Skeletal muscle cell (primary cell): ENCODE data around the gene TAS2R43.
A peak's percentile ranks its signal among the peaks of the same experiment; 100 is the strongest.
"Not testable (repeated sequence)": the region's sequence is repeated elsewhere in the genome, so short reads cannot be mapped to it uniquely, and the experiment has no call there.

Experiments used
- DNase-seq: peaks from one replicate; pipeline ENCODE4 v3.0.0-alpha.2; 2010; ENCODE audit warnings: low read depth
- H3K4me3 ChIP-seq: 2 replicates; pipeline ENCODE4 v1.5.1; 2011; ENCODE audit warnings: low read depth, mild to moderate bottlenecking, control low read depth, low read length, moderate library complexity

TAS2R43 gene, protein sequence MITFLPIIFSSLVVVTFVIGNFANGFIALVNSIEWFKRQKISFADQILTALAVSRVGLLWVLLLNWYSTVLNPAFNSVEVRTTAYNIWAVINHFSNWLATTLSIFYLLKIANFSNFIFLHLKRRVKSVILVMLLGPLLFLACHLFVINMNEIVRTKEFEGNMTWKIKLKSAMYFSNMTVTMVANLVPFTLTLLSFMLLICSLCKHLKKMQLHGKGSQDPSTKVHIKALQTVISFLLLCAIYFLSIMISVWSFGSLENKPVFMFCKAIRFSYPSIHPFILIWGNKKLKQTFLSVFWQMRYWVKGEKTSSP

DNA sequence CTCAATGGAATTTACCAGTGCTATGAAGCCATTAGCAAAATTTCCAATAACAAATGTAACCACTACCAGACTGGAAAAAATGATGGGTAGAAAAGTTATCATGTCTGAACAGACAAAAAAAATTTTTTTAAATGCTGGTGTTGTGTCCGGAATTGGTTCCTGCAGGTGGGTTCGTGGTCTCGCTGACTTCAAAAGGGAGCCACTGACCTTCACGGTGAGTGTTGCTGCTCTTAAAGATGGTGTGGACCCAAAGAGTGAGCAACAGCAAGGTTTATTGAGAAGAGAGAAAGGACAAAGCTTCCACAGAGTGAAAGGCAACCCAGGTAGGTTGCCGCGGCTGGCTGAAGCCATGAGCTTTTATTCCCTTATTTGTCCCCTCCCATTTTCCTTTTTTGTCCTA, at the start of gene TAS2R43:
Gene TAS2R43, minus strand, starts transcription at position 186 of the 400 bp plus-strand sequence. Its CDS starts 84 bp downstream, at position 102.
- no peak within 1 kb of the TSS for H3K4me3 ChIP-seq
- DNase-seq = no peak

DNA sequence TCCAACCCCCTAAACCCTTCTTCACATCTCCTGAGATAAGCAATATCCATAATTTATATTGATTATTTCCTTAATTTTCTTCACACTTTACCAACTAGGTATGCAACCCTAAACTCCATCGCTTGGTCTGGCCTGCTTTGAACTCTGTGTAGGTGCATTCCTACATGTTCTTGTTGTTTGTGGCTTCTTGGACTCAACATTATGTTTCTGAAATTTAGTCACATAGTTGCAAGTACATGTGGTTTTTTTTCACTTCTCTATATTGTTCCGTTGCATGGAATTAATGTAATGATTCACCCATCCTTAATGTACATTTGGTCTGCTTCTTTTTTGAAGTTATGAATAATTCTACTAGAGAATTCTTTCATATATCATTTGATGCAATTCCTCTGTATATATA, 44.0 kb upstream of the TAS2R43 start:
- no peak overlapping the region for H3K4me3 ChIP-seq
- DNase-seq = no peak

DNA sequence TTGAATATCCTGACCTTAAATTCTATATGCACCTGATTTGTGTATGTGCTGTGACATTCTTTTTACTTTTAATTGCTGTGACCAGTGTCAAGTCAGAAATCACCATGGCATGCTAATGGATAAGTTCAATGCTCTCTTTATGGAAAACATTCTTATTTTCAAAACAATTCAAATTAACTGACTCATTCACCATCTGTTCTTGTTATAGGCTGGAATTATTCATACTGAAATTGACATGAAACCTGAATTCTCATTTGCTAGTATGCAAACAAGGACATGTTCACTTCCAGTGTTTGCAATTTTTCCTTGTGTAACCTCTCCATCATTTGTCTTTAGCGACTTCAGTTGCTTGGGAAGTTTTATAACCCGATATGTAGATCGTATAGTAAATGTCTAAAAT, 42.2 kb upstream of the TAS2R43 start, which contains the start of gene TAS2R30:
Gene TAS2R30, minus strand, starts transcription at position 340 of the 400 bp plus-strand sequence. CDS start 400 bp downstream, outside the sequence.
- H3K4me3 ChIP-seq = no peak within 1 kb of the TSS
- no peak for DNase-seq

DNA sequence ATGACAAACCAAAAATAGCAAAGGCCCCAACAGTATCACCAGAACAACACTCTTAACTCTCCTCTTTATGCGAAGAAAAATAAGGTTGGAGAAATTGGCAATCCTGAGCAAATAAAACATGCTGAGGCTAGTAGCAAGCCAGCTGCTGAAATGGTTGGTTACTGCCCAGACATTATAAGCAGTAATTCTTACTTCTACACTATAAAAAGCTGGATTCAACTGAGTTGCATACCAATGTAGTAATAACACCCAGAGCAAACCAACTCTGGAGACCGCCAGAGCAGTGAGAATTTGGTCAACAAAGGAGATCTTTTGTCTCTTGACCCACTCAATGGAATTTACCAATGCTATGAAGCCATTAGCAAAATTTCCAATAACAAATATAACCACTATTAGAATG, 41.7 kb upstream of the TAS2R43 start:
- no peak for DNase-seq
- H3K4me3 ChIP-seq = no peak overlapping the region

DNA sequence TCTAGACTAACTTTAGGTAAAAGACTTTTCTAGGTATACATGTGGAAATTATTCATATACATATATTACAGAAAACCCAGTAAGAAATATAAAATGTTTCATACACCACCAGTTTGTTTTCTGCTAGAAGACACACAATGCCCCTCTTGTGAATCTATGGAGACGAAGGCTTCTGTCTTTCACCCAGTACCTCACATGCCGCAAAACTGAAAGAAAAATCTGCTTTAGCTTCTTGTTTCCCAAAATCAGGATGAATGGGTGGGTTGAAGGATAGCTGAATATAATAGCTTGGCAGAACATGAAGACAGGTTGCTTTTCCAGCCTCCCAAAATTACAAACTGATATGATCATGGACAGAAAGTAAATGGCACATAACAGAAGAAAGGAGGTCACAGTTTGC, 41.0 kb upstream of the TAS2R43 start:
- H3K4me3 ChIP-seq = no peak overlapping the region
- DNase-seq = no peak

DNA sequence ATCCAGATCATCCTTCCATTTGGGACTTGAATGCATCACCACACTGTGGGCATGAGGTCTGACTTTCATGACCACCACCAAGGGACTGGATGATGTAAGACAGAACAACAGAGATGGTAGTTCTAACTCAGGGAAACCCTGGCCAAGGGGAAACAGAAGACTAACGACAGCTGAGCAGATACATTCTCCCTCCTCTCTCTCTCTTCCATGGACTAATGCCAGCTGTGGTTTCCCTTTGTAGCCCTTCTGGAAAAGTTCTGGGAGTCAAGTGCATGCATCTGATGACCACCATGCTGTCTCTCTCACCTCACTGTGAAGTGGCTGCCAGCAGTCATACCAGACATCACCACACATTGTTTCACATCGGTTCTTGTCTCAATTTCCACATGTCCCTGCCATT, 38.9 kb upstream of the TAS2R43 start:
- H3K4me3 ChIP-seq = no peak overlapping the region
- DNase-seq = peak; percentile 4

DNA sequence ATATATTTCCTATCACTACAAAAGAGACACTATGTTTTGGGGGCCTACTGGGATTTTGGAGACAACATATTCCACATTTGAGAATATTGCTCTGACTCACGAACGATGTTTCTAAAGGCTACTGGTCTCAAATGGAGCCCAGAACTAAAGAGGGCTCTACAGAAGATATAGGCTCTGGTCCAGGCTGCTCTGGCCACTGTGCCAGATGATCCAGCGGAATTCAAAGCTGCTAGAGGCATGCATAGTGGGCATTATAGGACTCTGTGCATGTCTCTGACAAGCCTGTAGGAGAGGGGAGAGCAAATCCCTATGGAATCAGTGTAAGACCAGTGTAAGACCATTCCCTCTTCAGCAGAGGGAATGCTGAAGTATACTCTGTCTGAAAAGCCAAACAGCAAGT, 38.3 kb upstream of the TAS2R43 start:
- H3K4me3 ChIP-seq = no peak overlapping the region
- no peak for DNase-seq

DNA sequence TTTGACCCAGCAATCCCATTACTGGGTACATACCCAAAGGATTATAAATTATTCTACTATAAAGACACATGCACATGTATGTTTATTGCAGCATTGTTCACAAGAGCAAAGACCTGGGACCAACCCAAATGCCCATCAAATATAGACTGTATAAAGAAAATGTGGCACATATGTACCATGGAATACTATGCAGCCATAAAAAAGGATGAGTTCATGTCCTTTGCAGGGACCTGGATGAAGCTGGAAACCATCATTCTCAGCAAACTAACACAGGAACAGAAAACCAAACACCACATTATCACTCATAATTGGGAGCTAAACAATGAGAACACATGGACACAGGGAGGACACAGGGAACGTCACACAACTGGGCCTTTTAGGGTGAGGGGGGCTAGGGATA, 22.0 kb upstream of the TAS2R43 start:
- not testable (repeated sequence) for DNase-seq, H3K4me3 ChIP-seq

DNA sequence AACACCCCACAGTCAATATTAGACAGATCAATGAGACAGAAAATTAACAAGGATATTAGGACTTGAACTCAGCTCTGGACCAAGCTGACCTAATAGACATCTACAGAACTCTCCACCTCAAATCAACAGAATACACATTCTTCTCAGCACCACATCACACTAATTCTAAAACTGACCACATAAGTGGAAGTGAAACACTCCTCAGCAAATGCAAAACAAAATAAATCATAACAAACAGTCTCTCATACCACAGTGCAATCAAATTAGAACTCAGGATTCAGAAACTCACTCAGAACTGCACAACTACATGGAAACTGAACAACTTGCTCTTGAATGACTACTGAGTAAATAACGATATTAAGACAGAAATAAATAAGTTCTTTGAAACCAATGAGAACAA, 19.1 kb upstream of the TAS2R43 start:
- H3K4me3 ChIP-seq, DNase-seq: not testable (repeated sequence)

DNA sequence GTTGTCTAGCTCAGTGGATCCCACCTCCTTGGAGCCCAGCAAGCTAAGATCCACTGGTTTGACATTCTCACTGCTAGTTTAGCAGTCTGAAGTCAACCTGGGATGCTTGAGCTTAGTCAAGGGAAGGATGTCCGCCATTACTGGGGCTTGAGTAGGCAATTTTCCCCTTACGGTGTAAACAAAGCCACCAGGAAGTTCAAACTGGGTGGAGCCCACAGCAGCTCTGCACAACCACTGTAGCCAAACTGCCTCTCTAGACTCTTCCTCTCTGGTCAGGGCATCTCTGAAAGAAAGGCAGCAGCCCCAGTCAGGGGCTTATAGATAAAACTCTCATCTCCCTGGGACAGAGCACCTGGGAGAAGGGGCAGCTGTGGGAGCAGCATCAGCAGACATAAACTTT, 16.7 kb upstream of the TAS2R43 start:
- DNase-seq = no peak
- no peak overlapping the region for H3K4me3 ChIP-seq

DNA sequence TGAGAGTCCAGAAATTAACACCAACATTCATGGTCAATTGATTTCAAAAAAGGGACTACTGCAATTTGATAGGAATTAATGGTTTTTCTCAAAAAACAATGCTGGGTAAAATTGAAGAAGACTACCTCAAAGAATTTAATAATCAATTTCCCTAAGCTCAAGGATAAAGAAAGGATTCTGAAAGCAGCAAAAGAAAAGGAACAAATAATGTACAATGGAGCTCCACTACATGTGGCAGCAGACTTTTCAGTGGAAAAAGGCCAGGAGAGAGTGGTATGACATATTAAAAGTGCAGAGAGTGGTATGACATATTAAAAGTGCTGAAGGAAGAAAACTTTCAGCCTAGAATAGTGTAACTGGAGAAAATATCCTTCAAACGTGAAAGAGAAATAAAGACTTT, 15.6 kb upstream of the TAS2R43 start:
- DNase-seq = no peak
- no peak overlapping the region for H3K4me3 ChIP-seq

DNA sequence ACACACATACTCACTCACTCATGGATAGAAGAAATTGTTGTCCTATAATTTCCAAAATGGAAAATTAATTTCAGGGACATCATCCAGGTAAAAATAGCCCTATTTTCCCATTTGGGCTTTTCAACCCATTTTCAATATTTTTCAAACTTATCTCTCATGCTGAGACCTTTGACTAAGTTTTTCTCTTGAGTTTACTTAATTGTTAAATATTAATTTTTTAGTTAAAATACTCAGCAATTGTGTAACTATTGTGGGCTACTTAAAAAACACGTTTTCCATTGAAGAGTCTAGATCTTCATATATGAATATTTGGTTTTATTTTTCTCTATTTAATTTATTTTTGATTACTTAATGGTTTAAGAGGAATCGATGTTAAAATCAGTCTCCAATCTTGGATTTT, 14.2 kb upstream of the TAS2R43 start:
- H3K4me3 ChIP-seq = no peak overlapping the region
- no peak for DNase-seq

DNA sequence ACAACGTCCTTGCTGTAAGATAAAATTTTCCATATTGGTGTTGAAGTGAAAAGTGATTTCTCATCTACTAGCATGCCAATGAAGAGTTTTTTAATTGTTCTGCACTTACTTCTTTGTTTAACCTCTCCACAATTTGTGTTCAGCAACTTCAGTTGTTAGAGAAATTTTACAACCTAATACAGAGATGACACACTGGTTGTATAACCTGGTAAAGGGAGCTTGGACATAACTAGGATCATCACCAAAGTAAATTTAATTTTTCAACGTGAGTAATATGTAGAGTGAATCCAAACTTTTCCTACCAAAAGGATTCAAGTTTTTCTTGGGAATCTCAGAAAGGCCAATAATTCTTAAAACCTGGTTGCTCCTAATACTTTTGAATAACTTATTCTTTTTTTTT, 13.4 kb upstream of the TAS2R43 start:
- H3K4me3 ChIP-seq = no peak overlapping the region
- DNase-seq = no peak

DNA sequence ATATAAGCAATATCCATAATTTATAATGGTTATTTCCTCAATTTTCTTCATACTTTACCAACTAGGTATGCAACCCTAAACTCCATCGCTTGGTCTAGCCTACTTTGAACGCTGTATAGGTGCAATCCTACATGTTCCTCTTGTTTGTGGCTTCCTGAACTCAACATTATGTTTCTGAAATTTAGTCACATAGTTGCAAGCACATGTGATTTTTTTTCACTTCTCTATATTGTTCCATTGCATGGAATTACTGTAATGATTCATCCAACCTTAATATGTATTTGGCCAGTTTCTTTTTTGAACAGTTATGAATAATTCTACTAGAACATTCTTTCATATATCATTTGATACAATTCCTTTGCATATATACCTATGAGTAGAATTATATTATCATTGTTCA, 2.8 kb upstream of the TAS2R43 start:
- H3K4me3 ChIP-seq, DNase-seq: not testable (repeated sequence)

DNA sequence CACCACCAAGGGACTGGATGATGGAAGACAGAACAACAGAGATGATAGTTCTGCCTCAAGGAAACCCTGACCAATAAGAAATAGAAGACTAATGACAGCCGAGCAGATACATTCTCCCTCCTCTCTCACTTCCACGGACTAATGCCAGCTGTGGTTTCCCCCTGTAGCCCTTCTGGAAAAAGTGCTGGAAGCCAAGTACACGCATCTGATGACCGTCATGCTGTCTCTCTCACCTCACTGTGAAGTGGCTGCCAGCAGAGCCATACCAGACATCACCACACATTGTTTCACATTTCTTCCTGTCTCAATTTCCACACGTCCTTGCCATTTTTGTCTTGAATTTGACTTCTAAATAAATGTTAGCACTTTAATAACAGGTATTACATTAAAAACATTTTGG, 2.9 kb downstream of the TAS2R43 start:
- no peak for DNase-seq
- H3K4me3 ChIP-seq = no peak overlapping the region

DNA sequence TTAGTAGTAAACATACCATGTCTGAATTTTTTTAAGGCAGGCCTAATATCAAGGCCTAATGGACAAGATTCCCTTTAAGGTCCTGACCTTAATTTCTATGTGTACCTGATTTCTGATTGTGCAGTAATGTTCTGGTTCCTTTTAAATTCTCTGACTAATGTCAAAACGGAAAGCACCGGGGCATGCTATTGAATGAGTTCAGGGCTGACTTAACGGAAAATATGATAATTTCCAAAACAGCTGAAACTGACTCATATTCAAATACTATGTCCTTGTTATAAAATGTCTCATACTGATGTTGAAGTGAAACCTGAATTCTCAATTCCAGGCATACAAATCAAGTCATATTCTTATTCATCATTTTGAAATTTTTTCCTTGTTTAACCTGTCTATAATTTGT, 6.7 kb downstream of the TAS2R43 start:
- no peak for DNase-seq
- H3K4me3 ChIP-seq = no peak overlapping the region

DNA sequence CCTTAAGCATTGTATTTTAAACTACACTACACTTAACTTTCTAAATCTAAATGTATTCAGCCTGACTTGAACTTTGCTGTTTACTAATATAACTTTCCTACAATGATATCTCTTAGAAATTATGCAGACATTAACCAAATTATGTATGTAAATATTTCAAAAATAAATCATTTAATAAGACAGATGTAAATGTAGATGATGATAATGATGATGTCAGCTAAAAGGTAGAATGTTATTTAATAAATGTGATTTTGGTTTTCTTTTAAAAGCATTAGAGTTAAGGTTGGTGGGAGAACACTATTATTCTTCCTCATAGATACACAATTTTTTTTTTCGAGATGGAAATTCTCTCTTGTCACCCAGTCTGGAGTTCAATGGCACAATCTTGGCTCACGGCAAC, 10.1 kb downstream of the TAS2R43 start:
- DNase-seq = no peak
- H3K4me3 ChIP-seq = no peak overlapping the region

DNA sequence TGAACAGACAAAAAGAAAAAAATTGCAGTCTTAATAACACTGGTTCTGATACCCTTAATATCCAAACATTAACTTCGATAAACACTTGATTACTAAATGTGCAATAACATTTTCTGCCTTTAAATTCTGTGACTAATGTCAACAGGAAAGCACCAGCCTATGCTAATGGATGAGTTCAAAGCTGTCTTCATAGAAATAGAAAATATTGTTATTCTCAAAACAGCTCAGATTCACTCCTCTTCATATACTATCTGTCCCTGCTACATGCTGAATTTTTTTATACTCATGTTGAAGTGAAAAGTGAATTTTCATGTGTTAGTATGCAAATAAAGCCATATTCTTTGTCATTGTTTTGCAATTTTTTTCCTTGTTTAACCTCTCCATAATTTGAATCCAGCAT, 13.9 kb downstream of the TAS2R43 start:
- no peak overlapping the region for H3K4me3 ChIP-seq
- DNase-seq = no peak

DNA sequence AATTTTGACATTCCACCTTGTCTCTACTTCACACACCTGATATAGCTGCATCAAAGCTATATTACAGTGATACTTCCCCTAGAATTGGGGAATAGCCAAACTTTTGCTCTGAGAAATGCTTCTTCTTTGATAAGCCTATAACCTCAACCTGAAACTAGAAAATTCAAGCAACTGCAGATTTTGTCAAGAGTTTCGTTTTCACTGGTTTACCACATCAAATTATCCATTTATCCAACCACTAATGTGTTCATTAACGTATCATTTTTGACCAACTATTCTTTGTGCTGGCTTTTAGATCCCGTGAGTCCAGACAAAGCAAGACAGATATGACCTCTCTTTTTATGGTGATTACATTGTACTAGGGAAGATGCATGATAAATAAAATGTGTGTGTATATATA, 16.5 kb downstream of the TAS2R43 start:
- no peak for DNase-seq
- H3K4me3 ChIP-seq = no peak overlapping the region

DNA sequence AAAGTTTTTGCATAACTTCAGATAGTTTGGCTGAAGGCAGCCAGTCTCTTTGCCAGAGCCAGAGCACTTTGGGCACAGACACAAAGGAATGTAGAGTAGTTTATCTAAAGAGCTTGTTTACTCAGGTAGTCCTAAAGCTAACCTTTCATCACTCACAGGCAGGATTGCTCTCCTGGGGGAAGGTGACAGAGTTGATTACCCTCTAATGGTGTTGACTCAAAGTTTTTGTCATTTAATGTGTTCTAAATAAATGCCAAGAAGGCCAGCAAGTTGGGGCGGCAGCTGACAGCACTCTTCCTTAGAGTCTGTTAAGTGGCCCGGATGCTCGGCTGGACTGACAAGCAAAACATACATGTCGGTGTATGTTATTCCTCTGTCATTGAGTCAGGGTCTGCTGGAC, 20.7 kb downstream of the TAS2R43 start:
- no peak overlapping the region for H3K4me3 ChIP-seq
- DNase-seq = no peak

DNA sequence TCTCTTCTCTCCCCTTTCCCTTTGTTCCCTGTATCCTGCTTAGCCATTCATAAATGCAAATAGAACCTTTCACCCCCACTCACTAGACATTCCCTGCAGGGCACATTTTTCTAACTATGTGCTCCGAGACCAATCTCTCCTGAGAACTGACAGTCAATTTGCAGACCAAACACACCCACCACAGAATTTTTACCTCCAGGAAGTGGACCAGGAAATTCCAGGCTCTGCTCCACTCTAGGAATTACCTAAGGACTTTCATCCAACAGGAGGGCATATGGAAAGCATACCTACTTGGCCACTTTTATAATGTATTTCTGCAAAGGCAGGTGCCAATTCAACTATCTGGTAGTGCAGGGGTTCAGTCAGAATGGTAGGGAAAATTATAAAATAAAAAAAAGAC, 21.1 kb downstream of the TAS2R43 start:
- no peak for DNase-seq
- no peak overlapping the region for H3K4me3 ChIP-seq
